Stimulated activated CD8-positive, alpha-beta memory T cell treated with anti-CD3 and anti-CD28 coated beads, Interleukin-2, amount 100 ng/mL, for 48 hours (primary cell): ENCODE measurements around the gene WNT3.
A peak's percentile ranks its signal among the peaks of the same experiment; 100 is the strongest.
"Not testable (repeated sequence)": the region's sequence is repeated elsewhere in the genome, so short reads cannot be mapped to it uniquely, and the experiment has no call there.

Source experiments
- DNase-seq, 2 donors: peaks; one replicate each; pipeline ENCODE4 v3.0.0-alpha.2; 2020; ENCODE audit warnings: low read depth in 2 of 2

WNT3 gene

DNA sequence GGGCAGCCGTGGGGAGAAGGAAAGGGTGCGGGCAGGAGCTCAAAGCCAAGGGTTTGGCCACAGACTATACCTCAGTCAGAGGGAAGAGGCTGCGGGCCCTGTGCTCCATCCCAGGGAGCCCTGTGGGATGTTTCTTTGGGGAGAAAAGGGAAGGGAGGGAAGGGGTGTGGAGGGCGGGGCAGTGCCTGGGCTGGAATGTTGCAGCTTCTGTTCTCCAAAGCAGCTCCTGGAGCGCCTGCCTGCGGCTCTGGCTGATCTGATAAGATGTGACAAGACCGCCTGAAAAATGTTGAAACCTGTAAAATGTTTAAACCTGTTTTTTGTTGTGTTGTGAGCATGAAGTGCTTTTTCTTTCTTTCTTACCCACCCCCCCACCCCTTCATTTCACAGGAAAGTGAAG is 32.8 kb downstream of the WNT3 start:
- DNase-seq = no peak

- DNase-seq = no peak
Measured at GRCh38 chr17:46783031-46783593, 35.4 kb downstream of the WNT3 start.

GRCh38 chr17:46782250-46782953 is 36.1 kb downstream of the WNT3 start:
- peak in 1 of 2 donors; percentile 5 for DNase-seq

DNA sequence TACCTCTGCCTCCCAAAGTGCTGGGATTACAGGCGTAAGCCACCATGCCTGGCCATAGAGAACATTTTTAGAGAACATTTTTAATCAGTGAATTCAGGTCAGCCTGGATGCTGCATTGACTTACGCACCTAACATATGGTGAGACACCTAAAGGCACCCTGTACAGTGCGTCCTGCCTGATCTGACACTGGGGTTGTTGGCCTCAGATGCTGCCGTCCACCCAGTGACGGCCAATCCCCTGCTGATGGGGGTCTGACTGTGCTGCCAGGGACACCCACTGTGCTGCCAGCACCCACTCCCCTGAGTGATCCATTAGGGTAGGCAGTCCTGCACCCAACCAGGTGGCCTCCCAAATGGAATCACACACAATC is 38.5 kb downstream of the WNT3 start:
- DNase-seq = no peak

DNA sequence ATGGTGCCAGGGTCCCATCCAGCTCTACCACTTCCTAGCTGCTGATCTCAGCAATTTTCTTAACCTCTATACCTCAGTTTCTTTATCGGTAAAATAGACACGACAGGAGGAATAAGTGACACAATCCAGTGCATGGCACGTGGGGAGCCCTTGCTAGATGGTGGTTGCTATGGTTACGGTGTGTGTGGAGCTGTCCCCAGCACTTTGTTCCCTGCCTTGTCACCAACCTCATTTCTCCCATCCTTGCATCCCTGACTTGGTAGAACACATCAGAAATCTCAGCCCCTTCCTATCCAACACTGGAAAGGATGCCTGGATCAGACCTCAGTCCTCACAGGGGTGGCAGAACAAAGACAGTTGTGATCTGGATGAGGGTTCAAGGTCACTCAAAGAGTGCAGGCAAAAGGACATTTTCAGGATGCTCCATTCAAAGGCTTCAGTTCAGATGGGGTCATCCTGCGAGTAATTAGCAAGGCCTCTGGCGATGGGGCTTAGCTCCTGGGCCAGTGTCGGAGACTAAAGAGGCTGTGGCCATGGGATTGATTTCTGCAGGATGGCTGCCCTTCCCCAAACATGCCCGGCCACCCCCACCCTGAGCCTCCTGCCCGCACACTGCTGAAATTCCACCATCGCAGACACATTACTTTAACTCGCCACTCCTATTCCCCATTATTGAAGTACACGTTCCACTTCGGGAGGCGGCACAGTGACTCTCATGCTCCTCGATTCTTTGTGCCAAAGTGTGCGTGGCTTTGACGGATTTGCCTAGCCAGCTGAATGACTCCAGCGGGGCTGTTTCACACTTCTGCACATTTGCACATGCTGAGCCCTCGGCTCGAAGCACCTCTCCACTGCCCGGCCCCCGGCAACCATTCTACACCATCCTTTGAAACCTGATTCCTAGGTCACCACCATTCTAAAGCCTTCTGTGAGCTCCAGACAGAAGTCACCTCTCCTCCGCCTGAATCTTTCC is 40.3 kb downstream of the WNT3 start:
- DNase-seq = no peak

GRCh38 chr17:46776298-46777005 is 42.0 kb downstream of the WNT3 start:
- no peak for DNase-seq

DNA sequence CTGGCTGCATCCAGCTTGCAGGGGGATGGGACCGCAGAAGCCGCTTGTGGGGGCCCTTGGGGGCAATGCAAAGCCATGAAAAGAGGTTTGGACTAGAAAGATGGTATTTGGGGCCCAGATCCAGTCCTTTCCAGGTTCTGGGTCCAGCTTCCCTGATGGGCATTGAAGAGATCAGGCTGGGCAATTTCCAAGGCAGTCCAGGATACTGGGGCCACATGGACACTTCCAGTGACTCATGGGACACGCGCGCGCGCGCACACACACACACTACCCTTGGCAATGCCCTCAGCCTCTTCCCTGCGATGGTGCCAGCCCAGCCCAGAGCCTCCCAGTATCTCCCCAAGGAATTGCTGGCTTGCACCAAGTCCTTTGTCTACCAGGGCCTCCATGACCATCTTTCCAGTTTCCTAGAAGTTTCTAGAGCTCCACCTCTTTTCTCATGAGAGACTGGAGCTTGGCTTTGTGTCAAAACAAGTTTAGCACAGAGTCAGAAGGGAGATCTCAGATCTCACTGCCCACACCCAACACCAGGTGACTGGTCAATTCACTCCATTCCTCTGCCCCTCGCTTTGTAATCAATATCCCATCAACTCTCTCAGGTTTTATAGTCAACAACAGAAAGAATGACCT is 44.3 kb downstream of the WNT3 start:
- no peak for DNase-seq

DNA sequence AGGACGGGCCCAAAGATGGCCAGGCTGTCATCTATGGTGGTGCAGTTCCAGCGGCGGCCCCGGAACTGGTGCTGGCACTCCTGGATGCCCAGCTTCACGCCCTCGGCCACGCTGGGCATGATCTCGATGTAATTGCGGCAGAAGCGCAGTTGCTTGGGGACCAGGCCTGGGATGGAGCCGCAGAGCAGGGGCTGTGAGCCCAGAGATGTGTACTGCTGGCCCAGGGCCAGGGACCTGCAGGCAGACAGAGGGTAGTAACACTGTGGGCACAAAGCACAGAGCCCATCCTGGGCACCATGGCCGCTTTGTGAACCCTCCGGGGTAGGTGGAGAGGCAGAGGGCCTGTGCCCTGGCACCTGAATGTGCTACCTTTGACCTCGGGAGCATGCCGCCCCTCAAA is 44.8 kb downstream of the WNT3 start:
- DNase-seq = no peak

DNA sequence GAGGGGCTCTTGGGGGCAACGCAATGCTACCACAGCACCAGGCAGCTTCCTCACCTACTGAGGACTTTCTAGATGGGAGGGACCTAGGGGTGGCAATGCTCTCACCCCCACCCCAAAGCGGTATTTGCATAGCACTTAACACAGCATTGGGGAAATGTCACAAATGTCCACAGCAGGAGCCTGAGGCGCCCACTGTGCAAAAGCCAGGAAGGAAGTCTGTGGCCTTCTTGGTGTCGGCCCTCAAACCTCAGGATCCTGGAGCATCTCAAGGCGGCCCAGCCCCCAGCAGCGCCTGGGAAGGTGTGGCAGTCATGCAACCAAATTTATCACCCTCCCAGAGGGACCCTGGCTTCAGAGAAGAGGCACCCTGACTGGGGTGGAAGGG is 45.3 kb downstream of the WNT3 start:
- DNase-seq = no peak

DNA sequence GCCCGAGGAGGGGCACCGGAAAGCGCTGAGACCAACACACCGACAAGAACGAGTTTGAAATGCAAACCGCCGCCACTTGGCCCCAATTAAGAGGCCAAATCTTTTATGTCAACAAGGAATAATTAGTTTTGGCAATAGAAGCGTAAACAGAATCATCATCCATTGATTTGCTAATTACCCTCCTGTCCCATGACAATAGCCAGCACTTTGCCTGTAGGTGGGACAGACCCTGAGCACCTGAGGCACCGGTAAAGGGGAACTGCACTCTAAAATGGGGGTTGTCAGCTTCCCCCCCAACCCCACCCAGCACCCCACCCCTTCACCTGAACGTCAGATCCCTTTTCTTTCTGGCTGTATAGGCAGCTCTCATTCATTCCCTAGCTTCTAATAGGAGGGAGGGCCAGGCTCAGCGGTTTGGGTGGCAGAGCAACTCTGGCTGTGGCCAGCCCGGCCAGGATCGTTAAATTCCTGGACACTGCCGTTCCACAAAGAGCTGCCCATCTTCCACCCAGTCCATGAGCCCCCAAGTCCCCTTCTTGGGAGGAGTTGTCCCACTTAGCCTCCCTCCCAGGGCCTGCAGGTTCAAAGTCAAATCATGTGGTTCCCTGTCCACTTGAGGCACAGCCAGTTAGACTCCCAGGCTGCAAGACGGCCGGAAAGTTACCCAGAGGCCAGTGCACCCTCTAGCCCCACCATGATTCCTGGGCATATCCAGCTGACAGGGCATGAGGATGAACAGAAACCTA is 45.8 kb downstream of the WNT3 start:
- DNase-seq = no peak

DNA sequence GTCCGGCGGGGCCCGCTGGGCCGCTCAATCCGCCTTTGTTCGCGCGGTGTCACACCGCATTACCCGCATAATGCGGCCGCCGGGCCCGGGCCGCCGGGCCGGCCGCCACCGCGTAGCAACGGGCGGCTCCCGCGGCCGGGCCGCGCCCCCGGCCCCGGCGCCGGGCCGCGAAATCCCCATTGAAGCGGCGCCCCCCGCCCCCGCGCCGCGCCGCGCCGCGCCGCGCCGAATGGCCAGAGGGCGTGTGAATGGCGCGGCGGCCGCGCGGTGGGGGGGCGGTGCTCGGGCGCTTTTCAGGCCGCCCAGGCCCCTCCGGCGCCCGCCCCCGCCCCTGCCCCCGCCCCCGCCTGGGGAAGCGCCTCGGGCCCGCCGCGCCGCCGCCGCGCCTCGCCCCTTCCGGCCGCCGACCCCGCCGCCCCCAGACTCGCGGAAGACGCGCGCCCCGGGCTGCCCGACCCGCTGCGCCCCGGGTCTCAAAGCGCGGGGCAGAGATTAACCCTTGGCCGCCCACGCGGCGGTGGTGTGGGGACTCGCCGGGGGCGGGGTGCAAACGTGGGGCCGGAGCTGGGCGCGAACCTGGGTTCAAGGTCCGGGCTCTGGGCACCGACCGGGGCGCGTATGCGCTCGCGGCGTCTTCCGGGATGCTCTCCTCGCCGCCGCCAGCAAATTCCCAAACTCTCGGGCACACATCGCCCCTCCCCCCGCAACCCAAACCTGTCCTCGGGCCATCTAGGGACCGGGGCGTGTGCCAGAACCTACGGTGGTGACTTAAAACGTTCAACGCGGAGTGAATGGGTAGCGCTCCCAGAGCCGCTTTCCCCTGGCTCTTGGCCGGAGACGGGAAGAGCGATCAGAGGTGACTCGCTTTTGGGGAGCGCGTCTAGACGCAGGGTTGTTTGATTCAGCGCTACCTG is 46.7 kb downstream of the WNT3 start:
- DNase-seq = no peak

DNA sequence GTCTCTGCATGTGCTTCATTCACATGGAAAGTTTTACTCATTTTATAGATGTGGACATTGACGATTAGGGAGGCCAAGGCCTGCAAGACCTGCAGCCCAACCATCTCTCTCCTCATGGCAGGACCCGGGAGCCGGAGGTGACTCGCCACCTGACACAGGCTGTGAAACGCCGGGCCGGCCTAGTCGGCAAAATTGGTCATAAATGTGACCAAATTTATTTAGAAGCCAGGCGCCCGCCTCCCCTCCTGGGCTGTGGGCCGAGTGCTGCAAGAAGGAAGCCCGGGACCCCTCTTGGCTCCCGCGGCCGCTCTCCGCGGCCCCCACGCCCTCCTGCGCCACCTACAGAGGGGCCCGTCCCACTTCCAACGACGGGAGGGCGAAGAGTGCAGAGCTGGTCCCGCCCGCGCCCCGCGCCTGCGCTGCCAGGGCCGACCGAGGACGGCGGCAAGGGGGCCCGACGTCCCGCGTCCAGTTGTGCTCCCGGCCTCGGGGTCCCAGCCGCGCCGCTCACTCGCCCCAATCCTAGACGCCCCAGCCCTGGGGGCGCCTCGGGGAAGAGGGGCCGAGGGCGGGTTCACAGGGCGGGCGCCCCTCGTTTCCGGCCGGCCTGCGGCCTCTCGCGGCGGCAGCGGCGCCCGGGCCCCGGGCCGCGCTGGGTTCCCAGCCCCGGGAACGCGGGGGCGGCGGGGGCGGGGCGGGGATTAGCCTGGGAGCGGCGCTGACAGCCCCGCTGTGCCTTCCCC is 47.5 kb downstream of the WNT3 start:
- DNase-seq = no peak

- no peak for DNase-seq
Measured at GRCh38 chr17:46770439-46770817, 48.1 kb downstream of the WNT3 start.

GRCh38 chr17:46769531-46770438 is 48.7 kb downstream of the WNT3 start:
- DNase-seq = no peak

- DNase-seq = not testable (repeated sequence)
Measured at GRCh38 chr17:46768896-46769295, 49.6 kb downstream of the WNT3 start.

- DNase-seq = no peak
Measured at GRCh38 chr17:46768540-46768870, 50.0 kb downstream of the WNT3 start.

DNA sequence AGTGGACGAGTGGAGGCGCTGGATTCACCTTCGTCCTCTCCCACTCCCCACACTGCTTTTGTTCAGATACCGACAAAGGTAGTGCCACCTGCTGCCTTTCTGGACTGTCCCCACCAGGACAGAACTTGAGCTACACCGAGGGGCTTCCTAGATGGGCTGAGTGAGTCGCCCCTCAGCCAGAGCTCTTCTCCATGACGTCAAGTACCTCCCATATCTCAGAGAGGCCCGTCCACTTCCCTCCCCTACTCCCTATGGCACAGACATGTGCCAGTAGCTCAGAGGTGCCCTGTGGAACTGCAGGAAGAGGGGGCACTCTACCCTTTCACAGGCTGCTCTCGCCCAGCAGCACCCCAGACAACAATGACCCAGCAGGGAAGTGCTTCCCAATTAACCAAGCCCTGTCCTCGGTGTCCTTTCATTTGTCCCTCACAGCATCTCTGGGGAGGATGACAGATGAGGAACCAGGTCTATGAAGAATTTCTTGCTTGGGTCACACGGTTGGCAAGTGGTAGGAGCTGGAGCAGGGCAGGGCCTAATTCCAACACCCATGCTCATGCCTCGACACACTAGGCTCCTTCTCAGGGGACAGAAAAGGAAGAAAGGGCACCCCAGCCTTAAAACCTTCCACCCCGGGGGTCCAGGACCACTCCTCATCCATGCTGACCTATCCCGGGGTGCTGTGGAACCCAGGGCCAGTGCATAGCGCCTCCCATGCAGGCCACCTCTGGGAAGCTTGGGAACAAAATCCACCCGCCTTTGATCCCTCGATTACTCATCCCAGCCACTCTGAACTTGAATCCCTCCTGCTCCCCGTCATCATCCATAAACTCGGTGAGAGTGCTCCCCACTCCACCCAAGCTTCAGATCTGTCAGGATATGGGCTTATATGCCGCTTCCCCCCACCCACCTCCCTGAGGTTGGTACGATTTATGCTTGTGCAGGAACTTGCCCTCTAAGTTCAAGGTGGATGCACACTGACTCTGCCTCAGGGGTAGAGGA is 51.7 kb downstream of the WNT3 start:
- no peak for DNase-seq
